ENCODE measurements around the gene QDPR.

Gene QDPR

DNA sequence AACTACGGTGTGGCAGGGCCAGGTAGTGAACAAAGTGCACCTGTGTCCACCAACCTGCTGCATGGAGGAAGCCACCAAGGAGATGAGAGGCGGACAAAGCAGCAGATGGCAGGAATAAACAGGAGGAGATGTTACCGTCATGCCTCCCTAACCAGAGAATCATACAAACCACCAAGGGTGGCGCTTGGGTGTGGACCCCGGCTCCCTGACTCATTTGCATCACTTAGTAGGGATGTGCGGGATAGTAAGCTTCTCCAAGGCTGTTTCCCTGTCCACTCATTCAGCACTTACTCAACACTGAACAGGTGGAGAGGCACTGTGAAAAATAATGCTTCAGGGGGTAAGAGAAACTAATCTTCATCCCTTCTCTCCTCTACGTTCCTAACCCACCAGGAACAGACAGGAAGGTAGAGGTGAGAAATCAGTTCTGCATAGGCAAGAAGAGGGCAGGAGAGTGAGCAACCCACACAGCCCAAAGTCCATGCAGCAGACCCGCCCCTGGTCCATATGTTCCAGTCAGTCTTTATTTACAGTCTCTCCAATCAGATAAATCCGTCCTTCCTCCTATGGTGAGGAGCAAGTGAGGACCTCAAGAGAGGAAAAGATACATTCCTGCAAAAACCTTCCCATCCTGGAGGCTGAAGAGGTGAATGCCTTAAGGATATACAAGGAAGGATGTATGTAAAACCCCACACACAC, 34.0 kb downstream of the QDPR start:
- DNase-seq (ENCODE audit: low spot score), result no peak
- in situ Hi-C loops (cut with MboI; ENCODE audit: low pct_unique_long_range_greater_than_20kb, low sequenced_read_pairs, unreplicated experiment), result no loop called here
- TF ChIP-seq, protein P1, sequence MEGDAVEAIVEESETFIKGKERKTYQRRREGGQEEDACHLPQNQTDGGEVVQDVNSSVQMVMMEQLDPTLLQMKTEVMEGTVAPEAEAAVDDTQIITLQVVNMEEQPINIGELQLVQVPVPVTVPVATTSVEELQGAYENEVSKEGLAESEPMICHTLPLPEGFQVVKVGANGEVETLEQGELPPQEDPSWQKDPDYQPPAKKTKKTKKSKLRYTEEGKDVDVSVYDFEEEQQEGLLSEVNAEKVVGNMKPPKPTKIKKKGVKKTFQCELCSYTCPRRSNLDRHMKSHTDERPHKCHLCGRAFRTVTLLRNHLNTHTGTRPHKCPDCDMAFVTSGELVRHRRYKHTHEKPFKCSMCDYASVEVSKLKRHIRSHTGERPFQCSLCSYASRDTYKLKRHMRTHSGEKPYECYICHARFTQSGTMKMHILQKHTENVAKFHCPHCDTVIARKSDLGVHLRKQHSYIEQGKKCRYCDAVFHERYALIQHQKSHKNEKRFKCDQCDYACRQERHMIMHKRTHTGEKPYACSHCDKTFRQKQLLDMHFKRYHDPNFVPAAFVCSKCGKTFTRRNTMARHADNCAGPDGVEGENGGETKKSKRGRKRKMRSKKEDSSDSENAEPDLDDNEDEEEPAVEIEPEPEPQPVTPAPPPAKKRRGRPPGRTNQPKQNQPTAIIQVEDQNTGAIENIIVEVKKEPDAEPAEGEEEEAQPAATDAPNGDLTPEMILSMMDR (IDR thresholded peaks at IDR 0.05; ENCODE audit: extremely low read depth, insufficient read depth, missing control alignments), result no peak

DNA sequence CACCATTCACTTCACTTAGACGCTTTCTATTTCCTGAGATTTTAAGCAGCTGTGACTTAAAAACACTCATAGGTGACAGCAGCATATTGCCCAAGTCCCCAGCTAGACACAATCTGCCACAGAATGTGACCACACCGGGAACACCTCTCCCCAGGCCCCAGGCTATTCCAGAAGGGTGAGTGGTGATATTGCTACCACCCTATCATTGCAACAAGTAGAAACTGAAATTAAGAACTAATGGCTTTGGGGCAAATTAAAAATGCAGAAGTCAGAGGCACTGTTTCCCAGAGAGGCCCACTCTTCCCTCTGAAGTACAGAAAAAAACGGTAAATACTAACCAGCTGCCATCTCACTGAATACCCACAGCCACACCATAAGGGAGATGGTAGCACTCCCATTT, 35.0 kb downstream of the QDPR start:
- TF ChIP-seq, protein P1 (IDR thresholded peaks at IDR 0.05; ENCODE audit: extremely low read depth, insufficient read depth, missing control alignments), result no peak

DNA sequence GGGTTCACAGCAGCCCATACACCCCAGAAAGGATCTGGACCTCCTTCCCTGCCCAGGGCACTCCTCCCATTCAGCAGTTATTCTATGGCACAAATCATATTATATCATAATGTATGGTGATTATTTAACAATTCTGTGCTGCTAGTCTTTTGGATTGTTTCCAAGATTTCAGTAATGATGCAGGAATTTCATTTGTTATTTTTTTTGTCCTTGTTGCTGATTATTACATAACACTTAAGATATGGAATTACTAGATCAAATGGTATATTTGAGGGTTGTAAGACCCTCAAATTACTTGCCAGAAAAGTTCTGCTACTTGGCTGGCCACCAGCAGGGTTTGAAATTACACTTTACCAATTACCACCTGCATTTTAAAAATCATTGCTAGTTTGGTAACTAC, 36.4 kb downstream of the QDPR start:
- DNase-seq (ENCODE audit: low spot score), result no peak
- in situ Hi-C loops (cut with MboI; ENCODE audit: low pct_unique_long_range_greater_than_20kb, low sequenced_read_pairs, unreplicated experiment), result no loop called here

More for the DNA sequence above, 35.0 kb downstream of the QDPR start:
- in situ Hi-C loops (cut with MboI; ENCODE audit: low pct_unique_long_range_greater_than_20kb, low sequenced_read_pairs, unreplicated experiment), result no loop called here
- DNase-seq (ENCODE audit: low spot score), result no peak

DNA sequence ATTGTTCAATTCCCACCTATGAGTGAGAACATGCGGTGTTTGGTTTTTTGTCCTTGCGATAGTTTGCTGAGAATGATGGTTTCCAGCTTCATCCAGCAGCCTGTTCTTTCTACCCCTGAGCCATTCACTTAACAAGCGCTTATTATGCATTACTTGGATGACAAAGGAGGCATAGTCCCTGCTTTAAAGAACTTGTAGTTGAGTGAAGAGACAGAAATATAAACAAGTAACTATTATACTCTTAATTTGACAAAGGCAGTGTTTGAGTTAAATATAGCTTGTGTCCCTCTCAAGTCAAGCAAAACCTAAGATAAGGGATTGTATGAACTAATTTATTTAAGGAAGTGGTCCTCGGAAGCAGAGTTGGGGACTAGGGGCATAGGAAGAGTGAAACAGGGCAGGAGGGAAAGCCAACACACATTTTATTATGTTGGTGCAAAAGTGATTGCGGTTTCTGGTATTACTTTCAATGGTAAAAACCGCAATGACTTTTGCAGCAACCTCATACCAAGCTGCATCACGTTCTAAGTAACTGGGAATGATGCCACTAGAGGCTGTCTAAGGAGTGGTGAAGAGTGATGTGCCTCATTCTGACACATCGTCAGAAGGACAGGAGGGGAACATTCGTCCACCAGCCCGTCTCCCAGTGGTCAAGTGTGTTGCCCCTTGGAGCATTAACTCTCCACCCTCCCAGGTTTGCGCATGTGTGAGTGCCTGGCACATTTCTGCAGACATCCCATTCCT, 41.8 kb downstream of the QDPR start:
- no peak for DNase-seq (ENCODE audit: low spot score)
- TF ChIP-seq, protein P1 (IDR thresholded peaks at IDR 0.05; ENCODE audit: extremely low read depth, insufficient read depth, missing control alignments), result no peak
- in situ Hi-C loops (cut with MboI; ENCODE audit: low pct_unique_long_range_greater_than_20kb, low sequenced_read_pairs, unreplicated experiment), result loop anchor here (25.0 kb wide), 1 partner anchor 1183 kb away; no protein-coding TSS in a partner anchor

More for the DNA sequence above, 36.4 kb downstream of the QDPR start:
- TF ChIP-seq, protein P1 (IDR thresholded peaks at IDR 0.05; ENCODE audit: extremely low read depth, insufficient read depth, missing control alignments), result no peak

DNA sequence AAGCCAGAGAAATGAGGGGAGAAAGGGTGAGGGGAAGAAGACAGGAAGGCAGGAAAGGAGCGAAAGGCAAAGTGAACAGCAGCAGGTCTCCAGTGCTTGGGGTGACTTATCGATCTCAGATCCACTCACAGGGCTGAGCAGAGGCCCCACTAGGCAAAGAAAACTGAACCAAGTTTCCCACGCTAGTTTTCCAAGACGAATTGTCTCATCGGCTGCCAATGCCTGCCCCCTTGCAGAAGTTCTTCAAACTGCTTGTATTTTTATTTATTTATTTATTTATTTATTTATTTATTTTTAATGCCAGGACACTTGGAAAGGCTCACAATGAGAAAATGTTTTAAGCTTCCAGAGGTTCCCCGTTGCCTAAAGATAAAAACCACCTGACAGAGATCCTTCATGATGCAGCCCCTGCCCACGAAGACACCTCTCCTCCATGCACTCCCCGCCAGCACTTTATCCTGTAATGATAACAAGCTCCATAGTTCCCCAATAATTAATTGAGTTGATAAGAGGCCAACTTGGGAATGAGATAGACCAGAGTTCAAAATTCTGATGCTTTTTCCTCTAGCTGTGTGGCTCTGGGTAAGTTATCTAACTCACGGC, 43.2 kb downstream of the QDPR start:
- in situ Hi-C loops (cut with MboI; ENCODE audit: low pct_unique_long_range_greater_than_20kb, low sequenced_read_pairs, unreplicated experiment), result loop anchor here (25.0 kb wide), 1 partner anchor 1181 kb away; no protein-coding TSS in a partner anchor
- TF ChIP-seq, protein P1 (IDR thresholded peaks at IDR 0.05; ENCODE audit: extremely low read depth, insufficient read depth, missing control alignments), result peak; percentile 32
- DNase-seq (ENCODE audit: low spot score), result no peak

DNA sequence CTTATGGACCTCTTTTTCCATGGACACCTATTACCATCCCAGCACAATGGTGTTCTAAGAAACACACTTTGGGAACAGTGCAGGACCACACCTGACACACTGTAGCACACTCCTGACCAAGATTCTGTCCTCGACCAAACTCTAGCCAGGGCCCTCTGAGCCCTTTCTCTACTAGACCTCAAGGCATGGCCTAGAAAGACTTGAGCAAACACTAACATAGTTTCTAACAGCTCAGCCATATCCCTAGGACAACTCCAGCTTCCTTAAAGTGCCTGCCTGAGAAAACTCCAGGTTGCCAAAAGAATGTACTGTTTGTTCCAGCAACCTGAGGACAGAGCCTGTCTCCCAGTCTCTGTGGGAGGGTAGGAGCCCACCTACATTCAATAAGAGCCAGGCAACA, 48.3 kb downstream of the QDPR start:
- in situ Hi-C loops (cut with MboI; ENCODE audit: low pct_unique_long_range_greater_than_20kb, low sequenced_read_pairs, unreplicated experiment), result loop anchor here (25.0 kb wide), 1 partner anchor 1176 kb away; no protein-coding TSS in a partner anchor
- TF ChIP-seq, protein P1 (IDR thresholded peaks at IDR 0.05; ENCODE audit: extremely low read depth, insufficient read depth, missing control alignments), result no peak
- DNase-seq (ENCODE audit: low spot score), result no peak

All from GM13977 (cell line).